ENCODE results near the gene TSPEAR. TPM values are rescaled to one million over a fixed set of nuclear protein-coding genes. Genes with fewer than 3 reads are reported as not detected.

The TSPEAR gene
- total RNA-seq, 4 donors from 2014 or later = not detected

- TF ChIP-seq CTCF (IDR thresholded peaks at IDR 0.05; ENCODE audit: low read depth) = no peak
Observed at GRCh38 chr21:44524414-44525371, 186.7 kb downstream of the TSPEAR start.

- no peak for TF ChIP-seq CTCF (IDR thresholded peaks at IDR 0.05; ENCODE audit: low read depth)
Observed at GRCh38 chr21:44523567-44524413, 187.6 kb downstream of the TSPEAR start.

GRCh38 chr21:44522753-44523204, 188.6 kb downstream of the TSPEAR start:
- TF ChIP-seq CTCF (IDR thresholded peaks at IDR 0.05; ENCODE audit: low read depth) = no peak

GRCh38 chr21:44521928-44522752, 189.2 kb downstream of the TSPEAR start:
- TF ChIP-seq CTCF (IDR thresholded peaks at IDR 0.05; ENCODE audit: low read depth) = no peak

GRCh38 chr21:44521301-44521927, 190.0 kb downstream of the TSPEAR start:
- TF ChIP-seq CTCF (IDR thresholded peaks at IDR 0.05; ENCODE audit: low read depth) = no peak

- TF ChIP-seq CTCF (IDR thresholded peaks at IDR 0.05; ENCODE audit: low read depth) = no peak
Observed at GRCh38 chr21:44520326-44521300, 190.8 kb downstream of the TSPEAR start.

Measured in subcutaneous adipose tissue (tissue), 4 donors.